NCI-H1436 (cell line): ENCODE measurements around the gene MCC.

Source experiments
- DNase-seq: peaks from one replicate; lab custom pipeline; 2025; lab: John Stamatoyannopoulos, UW

The MCC gene

DNA sequence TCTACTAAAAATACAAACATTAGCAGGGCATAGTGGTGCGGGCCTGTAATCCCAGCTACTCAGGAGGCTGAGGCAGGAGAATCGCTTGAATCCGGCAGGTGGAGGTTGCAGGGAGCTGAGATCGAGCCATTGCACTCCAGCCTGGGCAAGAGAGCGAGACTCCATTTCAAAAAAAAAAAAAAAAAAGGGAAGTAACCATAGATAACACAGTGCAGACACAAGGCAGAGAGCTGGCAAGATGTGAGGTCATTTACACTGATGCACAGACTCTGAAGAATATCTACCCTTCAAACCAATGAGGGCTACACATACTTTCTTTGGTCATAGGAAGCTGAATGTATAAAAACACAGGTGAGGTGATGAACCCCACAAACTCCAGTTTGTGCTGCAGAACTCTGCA, 379.8 kb downstream of the MCC start:
- DNase-seq = no peak

- DNase-seq = no peak
Observed at GRCh38 chr5:113106821-113107220, 381.4 kb downstream of the MCC start.

GRCh38 chr5:113105693-113106280, 382.5 kb downstream of the MCC start:
- no peak for DNase-seq

GRCh38 chr5:113103330-113103729, 384.9 kb downstream of the MCC start:
- DNase-seq = no peak

DNA sequence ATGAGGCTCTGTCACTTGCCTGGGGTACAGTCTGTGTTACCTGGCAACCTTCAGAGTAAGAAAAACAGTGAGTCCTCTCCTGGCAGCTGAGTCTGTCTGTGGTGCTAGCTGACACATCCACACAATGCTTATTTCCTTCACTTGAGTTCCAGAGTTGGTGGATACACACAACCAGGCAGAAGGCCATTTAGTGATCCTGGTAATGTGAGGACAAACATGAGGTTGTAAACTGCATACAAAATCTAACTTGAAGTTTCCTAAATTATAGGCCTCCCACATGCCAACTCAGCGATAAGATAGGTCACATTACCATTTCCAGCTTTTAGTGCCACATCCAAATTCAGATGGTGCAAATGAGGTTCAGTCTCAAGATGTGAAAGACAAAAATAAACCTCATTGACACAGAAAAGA, 386.1 kb downstream of the MCC start:
- no peak for DNase-seq

DNA sequence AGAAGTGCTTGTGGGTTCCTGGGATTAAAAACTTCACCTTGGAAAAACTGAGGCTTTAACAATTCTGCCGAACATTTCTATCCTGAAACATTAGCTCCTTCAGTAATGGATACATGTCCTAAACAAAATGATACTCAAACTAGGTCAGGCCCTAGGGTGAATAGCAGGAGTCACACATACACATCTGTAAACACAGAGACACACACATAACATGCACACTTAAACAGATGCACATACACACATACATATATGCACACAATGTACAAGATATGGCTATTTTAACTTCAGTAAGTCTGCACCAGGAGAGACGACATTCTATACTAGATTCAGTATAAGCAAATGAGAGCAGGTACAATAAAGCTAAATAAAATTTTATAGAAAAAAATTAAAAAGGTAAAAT, 387.3 kb downstream of the MCC start:
- DNase-seq = no peak

GRCh38 chr5:113099822-113100221, 388.4 kb downstream of the MCC start:
- no peak for DNase-seq

DNA sequence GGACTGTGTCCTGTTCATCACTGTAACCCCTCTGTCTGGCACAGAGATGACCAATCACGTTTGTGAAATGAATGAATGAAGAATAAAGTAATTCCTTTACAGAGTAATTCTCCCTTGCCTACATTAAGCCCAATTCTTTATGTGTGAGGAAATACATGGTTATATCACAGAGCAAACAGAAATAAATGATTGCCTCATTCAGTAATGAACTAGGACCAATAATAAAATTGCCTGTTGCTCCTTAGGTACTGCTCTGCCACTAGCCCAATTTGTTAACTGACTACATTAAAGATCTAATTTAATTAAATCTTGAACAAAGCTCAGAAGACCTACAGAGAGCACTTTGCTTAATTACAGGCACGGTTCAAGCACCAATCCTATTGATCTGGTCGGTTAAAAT, 389.9 kb downstream of the MCC start:
- no peak for DNase-seq

DNA sequence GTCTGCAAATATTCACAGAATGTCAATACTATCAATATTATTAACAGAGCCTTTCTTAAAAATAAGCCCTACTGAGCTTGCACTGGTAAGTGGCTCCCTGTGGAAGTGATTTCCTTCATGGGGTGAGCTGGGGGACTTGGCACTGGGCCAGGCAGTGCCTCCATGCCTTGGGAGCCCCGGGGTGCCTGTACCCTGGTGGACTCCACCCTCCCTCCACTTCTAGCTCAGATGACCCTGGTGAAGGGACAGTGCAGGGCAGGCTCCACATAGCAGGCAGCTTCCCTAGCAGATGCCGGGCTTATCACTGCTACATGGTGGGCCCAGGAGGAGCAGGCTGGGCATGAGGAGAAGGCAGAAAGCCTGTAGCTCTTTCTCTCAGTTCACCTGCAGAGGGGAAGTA, 392.4 kb downstream of the MCC start:
- DNase-seq = no peak

GRCh38 chr5:113093558-113093957, 394.7 kb downstream of the MCC start:
- DNase-seq = no peak

DNA sequence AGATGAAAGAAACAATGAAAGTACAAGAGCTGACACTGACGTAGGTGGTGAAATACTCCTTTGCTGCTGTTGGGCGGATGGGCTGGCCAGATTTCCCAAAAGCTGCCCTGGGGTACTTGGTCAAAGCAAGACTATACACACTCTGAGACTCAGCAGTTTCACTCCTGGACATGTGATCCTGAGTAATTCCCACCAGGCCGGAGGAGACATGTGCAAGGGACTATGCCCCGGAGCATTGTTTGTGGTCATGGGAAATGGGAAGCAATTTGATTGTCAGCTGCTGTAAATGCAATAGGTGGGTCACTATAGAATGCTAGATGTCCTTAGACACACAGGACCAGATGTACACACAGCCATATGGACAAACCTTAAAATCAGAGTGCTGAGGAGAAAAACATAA, 395.6 kb downstream of the MCC start:
- no peak for DNase-seq

- DNase-seq = no peak
Observed at GRCh38 chr5:113091622-113092021, 396.6 kb downstream of the MCC start.

DNA sequence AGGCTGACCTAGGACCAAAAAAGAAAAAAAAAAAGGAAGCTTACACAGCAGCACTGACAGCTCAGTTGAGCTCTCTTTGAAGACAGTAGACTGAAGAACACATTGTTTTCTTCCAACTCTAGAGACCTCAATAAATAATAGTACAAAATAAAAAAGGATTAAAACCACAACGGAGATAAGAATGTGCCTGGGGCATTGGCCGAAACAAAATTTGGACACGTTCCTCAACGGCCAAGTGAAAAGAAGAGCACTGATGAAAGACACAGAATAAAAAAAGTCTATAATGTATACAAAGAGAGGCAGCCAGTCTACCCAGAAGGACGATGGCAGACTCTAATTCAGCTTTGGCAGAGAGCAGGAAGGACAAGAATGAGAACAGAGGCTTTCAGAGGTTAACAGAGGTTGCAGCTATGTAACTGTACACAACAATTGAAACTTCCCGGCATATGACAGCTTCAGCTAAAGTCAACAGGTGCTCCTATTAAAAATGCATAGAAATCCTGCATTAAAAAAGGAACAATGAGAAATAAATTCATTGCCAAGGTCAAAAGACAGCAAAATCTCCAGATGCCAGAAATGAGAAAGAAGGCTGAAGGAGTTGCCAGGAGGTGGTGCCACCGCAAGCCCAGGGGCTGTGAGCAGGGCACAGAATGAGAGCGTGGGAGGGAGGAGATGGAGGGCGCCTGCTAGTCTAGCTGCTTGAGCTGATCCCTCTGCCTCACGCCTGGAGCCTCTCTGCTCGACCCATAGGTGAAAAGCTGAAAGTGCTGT, 397.7 kb downstream of the MCC start:
- no peak for DNase-seq

DNA sequence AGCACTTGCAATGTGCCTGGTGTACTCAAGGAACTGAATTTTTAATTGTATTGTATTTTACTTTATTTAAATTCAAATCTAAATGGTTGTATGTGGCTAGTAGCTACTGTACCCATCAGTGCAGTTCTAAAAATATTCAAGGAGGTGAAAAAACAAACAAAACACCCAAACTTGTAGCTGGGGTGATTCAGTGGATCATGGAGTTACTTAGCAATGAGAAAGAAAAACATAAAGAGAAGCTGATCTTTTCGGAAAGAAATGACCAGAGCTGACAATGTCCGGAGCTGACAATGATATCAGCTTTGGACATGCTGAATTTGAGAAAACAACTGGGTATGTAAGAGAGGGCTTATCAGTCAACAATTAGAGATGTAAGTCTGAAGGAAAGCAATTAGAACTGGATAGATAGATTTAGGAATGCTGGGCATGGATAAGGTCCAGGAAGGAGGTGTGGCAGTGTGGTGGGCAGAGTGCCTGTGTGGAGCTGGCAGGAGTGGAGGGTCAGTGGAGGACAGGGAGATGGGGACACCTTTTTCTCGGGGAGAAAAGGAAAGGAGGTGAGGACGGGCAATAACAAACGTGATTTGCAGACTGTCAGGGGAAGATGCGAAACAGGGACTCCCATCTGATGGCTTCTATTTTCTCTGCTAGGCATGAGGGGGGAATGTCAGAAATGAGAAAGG, 398.5 kb downstream of the MCC start:
- DNase-seq = no peak

GRCh38 chr5:113087976-113088514, 400.2 kb downstream of the MCC start:
- DNase-seq = no peak

GRCh38 chr5:113085880-113086409, 402.3 kb downstream of the MCC start:
- no peak for DNase-seq

- DNase-seq = no peak
Observed at GRCh38 chr5:113085084-113085414, 403.2 kb downstream of the MCC start.

DNA sequence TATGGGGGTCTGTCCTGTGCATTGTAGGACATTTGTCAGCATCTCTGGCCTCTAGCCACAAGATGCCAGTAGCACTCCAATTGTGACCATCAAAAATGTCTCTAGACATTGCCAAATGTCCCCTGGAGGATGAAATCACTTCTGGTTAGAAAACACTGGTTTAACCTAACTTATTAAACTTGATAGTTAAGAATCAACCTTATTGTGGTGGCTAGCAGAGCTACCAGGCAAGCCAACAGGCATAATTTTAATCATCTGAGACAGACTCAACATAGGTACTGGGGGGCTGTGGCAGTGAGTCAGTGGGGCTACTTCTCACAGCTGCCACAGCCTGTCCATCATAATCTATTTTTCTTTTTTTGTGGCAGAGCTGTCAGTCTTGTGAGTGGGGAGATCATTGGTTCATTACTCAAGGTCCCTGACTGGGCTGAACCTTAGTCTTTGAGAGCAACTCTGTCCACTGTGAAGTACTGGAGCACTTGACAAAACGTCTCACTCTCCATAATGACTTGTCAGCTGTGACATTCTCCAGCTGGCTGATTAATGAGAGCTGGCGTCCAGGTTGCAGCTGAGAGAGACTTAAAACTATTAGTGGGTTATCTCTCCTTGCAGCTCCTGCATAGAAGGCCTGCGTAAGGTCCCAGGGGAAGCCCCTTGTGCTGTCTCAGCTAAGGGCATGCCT, 403.7 kb downstream of the MCC start:
- DNase-seq = no peak

- DNase-seq = no peak
Observed at GRCh38 chr5:113083481-113083880, 404.8 kb downstream of the MCC start.

- no peak for DNase-seq
Observed at GRCh38 chr5:113082547-113082905, 405.7 kb downstream of the MCC start.

GRCh38 chr5:113081881-113082546, 406.2 kb downstream of the MCC start:
- no peak for DNase-seq
